Measurements from ENCODE around the gene DENND1B.
A peak's percentile ranks its signal among the peaks of the same experiment; 100 is the strongest.

GRCh38 chr1:197692965-197693364, 82.3 kb downstream of the DENND1B start:
- TF ChIP-seq CTCF (conservative IDR thresholded peaks at IDR 0.05) (peak; percentile 72), ZFX (IDR thresholded peaks at IDR 0.05) (no peak)

Measured in C4-2B (cell line).